Brain microvascular endothelial cell (primary cell): Measurements from ENCODE around the gene BABAM2.

Source experiments
- DNase-seq: peaks from one replicate; pipeline ENCODE4 v3.0.0-alpha.2; 2020
- H3K27ac ChIP-seq: fragments of 250-450 bp; sonication (Bioruptor Pico); 2 replicates; pipeline ENCODE4 v1.5.1; 2020; ENCODE audit warnings: mild to moderate bottlenecking, moderate library complexity
- H3K27me3 ChIP-seq: fragments of 250-450 bp; sonication (Bioruptor Pico); replicated peaks from 2 replicates; pipeline ENCODE4 v1.5.1; 2020; ENCODE audit warnings: mild to moderate bottlenecking
- H3K36me3 ChIP-seq: fragments of 250-450 bp; sonication (Bioruptor Pico); replicated peaks from 2 replicates; pipeline ENCODE4 v1.5.1; 2020; ENCODE audit warnings: mild to moderate bottlenecking
- H3K4me3 ChIP-seq: 2 replicates; pipeline ENCODE4 v1.5.1; 2011; ENCODE audit warnings: low read depth, mild to moderate bottlenecking, control low read depth, low read length, moderate library complexity
- in situ Hi-C: cut with HindIII; loops from 2 replicates; pipeline ENCODE4 v1.10.0; 2017; ENCODE audit warnings: low sequenced_read_pairs, low pct_ligation_motif_present
- TF ChIP-seq, protein P1 (sequence below): IDR thresholded peaks from 2 replicates; pipeline ENCODE4 v1.5.1; 2011; ENCODE audit warnings: low read depth, mild to moderate bottlenecking, moderate library complexity, low read length, control low read depth, inconsistent platforms; ENCODE audit errors: missing control alignments

BABAM2 gene

DNA sequence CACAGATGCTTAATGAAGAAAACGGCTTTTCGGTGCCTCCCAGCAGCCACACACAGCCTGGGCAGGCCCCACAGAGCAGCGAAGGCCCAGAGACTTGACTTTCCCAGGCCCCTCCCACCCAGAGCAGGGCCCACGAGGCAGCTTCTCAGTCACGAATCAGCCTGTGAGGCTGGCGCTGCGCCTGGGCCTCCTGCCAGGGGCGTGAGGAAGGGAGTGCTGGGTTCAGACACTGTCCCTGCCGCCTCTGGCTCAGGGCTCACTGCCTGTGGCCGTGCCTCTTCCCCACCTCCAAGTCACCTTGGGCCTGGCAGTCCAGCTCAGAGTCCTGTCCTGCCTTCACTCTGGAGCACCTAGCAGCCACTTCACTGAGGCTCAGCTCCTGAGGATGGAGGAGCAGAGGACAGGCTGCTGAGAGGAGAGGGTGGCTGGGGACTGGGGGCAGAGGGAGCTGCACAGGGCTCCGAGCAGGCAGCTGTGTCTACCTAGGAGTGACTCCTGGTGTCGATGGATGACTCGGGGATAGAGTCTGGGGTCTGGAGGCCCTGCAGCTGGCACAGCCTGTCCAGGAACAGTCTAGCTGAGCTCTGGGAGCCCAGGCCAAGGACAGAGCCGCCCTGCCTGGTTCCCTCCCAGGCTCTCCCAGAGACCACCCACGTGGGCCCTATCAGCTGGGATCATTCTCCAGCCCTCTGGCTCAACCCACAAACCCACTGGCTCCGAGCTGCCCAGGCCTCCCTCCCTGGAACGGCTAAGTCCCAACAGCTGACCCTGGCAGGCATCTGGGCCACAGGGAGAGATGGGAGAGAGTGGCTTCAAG, 465.8 kb downstream of the BABAM2 start:
- no peaks in the 10 kb centered on the region for H3K27me3 ChIP-seq
- peak; percentile 79 for DNase-seq
- TF ChIP-seq, protein P1, sequence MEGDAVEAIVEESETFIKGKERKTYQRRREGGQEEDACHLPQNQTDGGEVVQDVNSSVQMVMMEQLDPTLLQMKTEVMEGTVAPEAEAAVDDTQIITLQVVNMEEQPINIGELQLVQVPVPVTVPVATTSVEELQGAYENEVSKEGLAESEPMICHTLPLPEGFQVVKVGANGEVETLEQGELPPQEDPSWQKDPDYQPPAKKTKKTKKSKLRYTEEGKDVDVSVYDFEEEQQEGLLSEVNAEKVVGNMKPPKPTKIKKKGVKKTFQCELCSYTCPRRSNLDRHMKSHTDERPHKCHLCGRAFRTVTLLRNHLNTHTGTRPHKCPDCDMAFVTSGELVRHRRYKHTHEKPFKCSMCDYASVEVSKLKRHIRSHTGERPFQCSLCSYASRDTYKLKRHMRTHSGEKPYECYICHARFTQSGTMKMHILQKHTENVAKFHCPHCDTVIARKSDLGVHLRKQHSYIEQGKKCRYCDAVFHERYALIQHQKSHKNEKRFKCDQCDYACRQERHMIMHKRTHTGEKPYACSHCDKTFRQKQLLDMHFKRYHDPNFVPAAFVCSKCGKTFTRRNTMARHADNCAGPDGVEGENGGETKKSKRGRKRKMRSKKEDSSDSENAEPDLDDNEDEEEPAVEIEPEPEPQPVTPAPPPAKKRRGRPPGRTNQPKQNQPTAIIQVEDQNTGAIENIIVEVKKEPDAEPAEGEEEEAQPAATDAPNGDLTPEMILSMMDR: no peak
- H3K36me3 ChIP-seq: no peaks in the 10 kb centered on the region
- in situ Hi-C loops: no loop called here
- H3K27ac ChIP-seq: peak overlapping the region; percentile 9
- H3K4me3 ChIP-seq: no peak overlapping the region

DNA sequence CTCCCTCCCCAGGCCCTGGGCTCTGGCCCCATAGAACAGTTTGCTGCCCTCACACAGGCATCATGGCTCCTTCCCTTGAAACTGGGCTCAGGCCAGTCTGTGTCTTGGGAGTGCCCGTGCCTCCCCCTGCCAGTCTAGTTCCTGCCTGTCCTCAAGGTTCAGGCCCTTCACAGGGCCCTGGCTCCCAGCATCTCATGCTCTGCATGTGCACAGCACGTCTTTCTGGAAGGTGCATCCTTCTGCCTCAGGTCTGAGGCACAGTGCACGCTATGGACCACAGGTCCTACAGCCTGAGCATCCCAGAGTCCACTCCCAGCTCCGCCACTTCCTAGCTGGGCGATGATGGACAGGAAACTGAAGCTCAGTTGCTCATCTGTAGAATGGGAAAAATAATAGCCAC, 466.5 kb downstream of the BABAM2 start:
- no peaks in the 10 kb centered on the region for H3K36me3 ChIP-seq
- DNase-seq: no peak
- TF ChIP-seq, protein P1: no peak
- no peak overlapping the region for H3K4me3 ChIP-seq
- no peak overlapping the region for H3K27ac ChIP-seq
- H3K27me3 ChIP-seq: no peaks in the 10 kb centered on the region
- in situ Hi-C loops: no loop called here

DNA sequence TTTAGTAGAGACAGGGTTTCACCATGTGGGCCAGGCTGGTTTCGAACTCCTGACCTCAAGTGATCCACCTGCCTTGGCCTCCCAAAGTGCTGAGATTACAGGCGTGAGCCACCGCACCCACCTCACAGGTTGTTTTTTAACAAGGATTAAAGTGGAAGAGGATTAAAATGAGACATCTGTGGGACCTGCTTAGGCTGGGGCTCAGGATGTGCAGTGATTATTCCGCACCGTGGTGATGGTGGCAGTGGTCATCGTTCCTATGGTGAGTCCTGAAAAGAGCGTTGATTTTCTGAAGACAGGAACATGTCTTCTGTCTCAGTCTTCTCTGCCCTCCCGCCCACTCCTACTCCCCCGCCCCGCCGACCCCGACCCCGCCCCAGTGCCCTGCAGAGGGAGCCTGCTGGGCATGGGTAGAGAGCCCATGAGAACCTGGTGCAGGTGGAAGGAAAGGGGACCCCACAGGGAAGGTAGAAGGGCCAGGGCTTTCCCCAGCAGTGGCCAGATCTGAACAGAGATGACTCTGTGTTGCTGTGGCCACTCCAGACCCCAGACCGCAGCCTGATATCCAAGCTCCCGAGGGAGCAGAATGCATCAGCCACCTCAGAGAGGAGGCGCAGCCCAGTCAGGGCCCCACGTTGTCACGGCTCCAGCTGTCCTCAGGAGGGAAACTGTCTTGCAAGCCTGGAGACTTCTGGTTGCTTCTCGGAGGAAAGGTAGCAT, 467.6 kb downstream of the BABAM2 start:
- no peaks in the 10 kb centered on the region for H3K27me3 ChIP-seq
- H3K4me3 ChIP-seq: no peak overlapping the region
- DNase-seq: peak; percentile 45
- peak overlapping the region; percentile 29 for H3K27ac ChIP-seq
- TF ChIP-seq, protein P1: no peak
- H3K36me3 ChIP-seq: no peaks in the 10 kb centered on the region
- in situ Hi-C loops: no loop called here

DNA sequence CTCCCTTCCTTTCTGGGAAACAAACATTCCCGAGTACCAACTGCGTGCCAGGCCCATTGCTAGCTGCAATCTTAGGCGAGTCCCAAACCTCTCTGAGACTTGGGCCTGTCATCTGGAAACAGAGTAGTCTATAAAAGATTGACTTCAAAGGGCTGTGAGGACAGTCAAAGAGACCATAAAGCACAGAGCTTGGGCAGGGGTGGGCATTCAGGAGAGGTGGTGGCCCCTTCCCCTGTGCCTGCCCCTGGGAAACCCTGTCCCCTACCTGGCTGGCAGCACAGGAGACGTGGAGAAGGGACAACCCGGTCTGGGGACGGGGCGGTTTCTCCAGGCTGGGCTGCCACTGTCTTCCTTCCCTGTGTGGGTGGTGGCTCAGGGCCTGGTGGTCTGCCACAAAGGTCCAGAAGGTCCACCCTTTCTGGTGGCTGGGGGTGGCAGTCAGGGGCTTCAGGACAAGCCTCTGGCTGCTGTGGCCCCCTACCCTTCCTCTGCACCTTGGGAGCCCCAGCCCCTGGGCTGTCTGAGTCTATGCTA, 468.2 kb downstream of the BABAM2 start:
- H3K27me3 ChIP-seq: no peaks in the 10 kb centered on the region
- H3K4me3 ChIP-seq: no peak overlapping the region
- in situ Hi-C loops: no loop called here
- no peaks in the 10 kb centered on the region for H3K36me3 ChIP-seq
- TF ChIP-seq, protein P1: no peak
- no peak for DNase-seq
- peak overlapping the region; percentile 29 for H3K27ac ChIP-seq

DNA sequence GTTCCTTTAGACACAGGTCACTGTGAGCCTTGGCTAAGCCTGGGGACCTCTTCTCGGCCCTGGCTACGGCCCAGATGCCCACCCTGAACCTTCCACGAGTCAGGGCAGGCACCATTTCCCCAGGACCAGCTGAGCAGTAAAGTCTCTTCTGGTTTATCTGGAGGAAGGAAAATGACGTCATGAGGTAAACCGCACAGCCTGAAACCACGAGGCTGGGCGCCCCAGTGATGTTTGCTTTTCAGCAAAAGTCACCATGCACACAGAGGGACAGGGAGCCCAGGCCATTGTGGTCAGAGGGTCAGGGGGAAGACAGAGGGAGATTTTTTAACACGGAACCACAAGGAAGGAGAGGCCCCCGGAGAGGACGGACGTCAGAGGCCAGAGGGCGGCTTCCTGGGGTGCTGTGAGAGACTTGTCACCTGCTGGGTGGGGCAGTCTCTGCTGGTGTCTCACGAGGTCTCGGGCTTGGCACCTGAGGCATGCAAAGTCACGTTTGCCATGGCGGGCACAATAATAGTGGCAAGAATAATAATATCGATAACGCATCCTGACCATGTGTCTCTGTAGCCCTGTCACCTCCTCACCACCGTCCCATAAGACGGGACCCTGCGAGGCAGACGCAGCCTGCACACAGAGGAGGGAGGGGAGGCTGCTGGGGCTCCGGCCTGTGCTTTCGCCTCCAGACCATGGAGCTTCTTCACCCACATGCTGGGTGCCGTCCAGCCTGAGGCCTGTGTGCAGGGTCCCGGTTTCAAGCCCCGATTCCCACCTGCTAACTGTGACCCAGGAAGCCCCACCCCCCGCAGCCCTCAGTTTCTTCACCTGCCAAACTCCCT, 468.9 kb downstream of the BABAM2 start:
- H3K27me3 ChIP-seq: no peaks in the 10 kb centered on the region
- H3K27ac ChIP-seq: peak overlapping the region; percentile 29
- H3K36me3 ChIP-seq: no peaks in the 10 kb centered on the region
- H3K4me3 ChIP-seq: no peak overlapping the region
- peak; percentile 90 for DNase-seq
- in situ Hi-C loops: no loop called here
- TF ChIP-seq, protein P1: no peak
